DOHH2 (cell line): ENCODE results near the gene ZBTB16.

Experiments used
- H3F3A ChIP-seq: fragments of 200-600 bp; sonication (generic), shearing (Covaris generic); 2 replicates; pipeline ENCODE4 v1.6.0; 2016; ENCODE audit warnings: antibody characterized with exemption, mild to moderate bottlenecking; ENCODE audit not compliant: control insufficient read depth, insufficient read depth
- H3K27ac ChIP-seq: fragments of 200-600 bp; sonication (generic); 2 replicates; pipeline ENCODE4 v1.5.1; 2014; ENCODE audit warnings: low read depth, mild to moderate bottlenecking, low read length, moderate library complexity
- H3K27me3 ChIP-seq: fragments of 200-600 bp; sonication (generic); 2 replicates; pipeline ENCODE4 v1.6.1; 2014; ENCODE audit warnings: mild to moderate bottlenecking, low read length, mixed read lengths; ENCODE audit not compliant: control insufficient read depth
- H3K36me3 ChIP-seq: fragments of 200-600 bp; sonication (generic); 2 replicates; pipeline ENCODE4 v1.6.1; 2014; ENCODE audit warnings: mild to moderate bottlenecking, low read length, moderate library complexity, mixed read lengths; ENCODE audit not compliant: control insufficient read depth
- H3K4me1 ChIP-seq: fragments of 200-600 bp; sonication (generic); 2 replicates; pipeline ENCODE4 v1.6.1; 2014; ENCODE audit warnings: mild to moderate bottlenecking, low read length, mixed read lengths; ENCODE audit not compliant: control insufficient read depth
- H3K4me2 ChIP-seq: fragments of 200-600 bp; sonication (generic); 2 replicates; pipeline ENCODE4 v1.6.0; 2014; ENCODE audit warnings: mild to moderate bottlenecking, low read length, moderate library complexity
- H3K4me3 ChIP-seq: fragments of 200-600 bp; sonication (generic); 2 replicates; pipeline ENCODE4 v1.5.1; 2014; ENCODE audit warnings: mild to moderate bottlenecking, low read length, mixed read lengths
- H3K79me2 ChIP-seq: fragments of 200-600 bp; sonication (generic); 2 replicates; pipeline ENCODE4 v1.6.1; 2014; ENCODE audit warnings: mild to moderate bottlenecking, low read length, mixed read lengths; ENCODE audit not compliant: control insufficient read depth
- H3K9me2 ChIP-seq: fragments of 200-600 bp; sonication (generic); replicated peaks from 2 replicates; pipeline ENCODE4 v1.6.1; 2014; ENCODE audit warnings: mild to moderate bottlenecking, low read length, mixed read lengths; ENCODE audit not compliant: control insufficient read depth
- H3K9me3 ChIP-seq: fragments of 200-600 bp; sonication (generic); 2 replicates; pipeline ENCODE4 v1.6.1; 2014; ENCODE audit warnings: antibody characterized with exemption, low read length, mixed read lengths; ENCODE audit not compliant: control insufficient read depth, insufficient read depth
- H4K20me1 ChIP-seq: fragments of 200-600 bp; sonication (generic); 2 replicates; pipeline ENCODE4 v1.6.0; 2014; ENCODE audit warnings: low read depth, mild to moderate bottlenecking, antibody characterized with exemption, low read length, moderate library complexity; ENCODE audit not compliant: control insufficient read depth, insufficient read depth
- CTCF ChIP-seq: fragments of 200-600 bp; sonication (generic); IDR thresholded peaks from one replicate; pipeline ENCODE4 v1.5.1; 2014; ENCODE audit warnings: antibody characterized with exemption, mild to moderate bottlenecking, low read depth, low read length; ENCODE audit not compliant: poor library complexity, severe bottlenecking
- EZH2phosphoT487 ChIP-seq: fragments of 200-600 bp; sonication (generic); IDR thresholded peaks from 2 replicates; pipeline ENCODE4 v1.6.1; 2017; ENCODE audit warnings: borderline replicate concordance, mild to moderate bottlenecking, antibody characterized with exemption, low read length, moderate library complexity, mixed read lengths

Gene ZBTB16

GRCh38 chr11:114208377-114208776, 148.9 kb downstream of the ZBTB16 start:
- Histone ChIP-seq H3K9me2 (no peaks in the 10 kb centered on the region), H3F3A (no peaks in the 10 kb centered on the region), H3K4me3 (no peak overlapping the region), H3K4me1 (no peaks in the 10 kb centered on the region), H3K9me3 (no peaks in the 10 kb centered on the region), H3K27ac (no peak overlapping the region), H3K79me2 (no peaks in the 10 kb centered on the region), H3K27me3 (peaks cover 14% of the 10 kb centered on the region), H3K4me2 (no peak overlapping the region), H3K36me3 (no peaks in the 10 kb centered on the region), H4K20me1 (no peaks in the 10 kb centered on the region)
- no peak for TF ChIP-seq EZH2phosphoT487
- TF ChIP-seq CTCF, result no peak

- Histone ChIP-seq H3K9me3 (no peaks in the 10 kb centered on the region), H3F3A (no peaks in the 10 kb centered on the region), H3K27me3 (peaks cover 14% of the 10 kb centered on the region), H3K27ac (no peak overlapping the region), H3K36me3 (no peaks in the 10 kb centered on the region), H3K9me2 (no peaks in the 10 kb centered on the region), H3K79me2 (no peaks in the 10 kb centered on the region), H3K4me2 (no peak overlapping the region), H3K4me3 (no peak overlapping the region), H3K4me1 (no peaks in the 10 kb centered on the region), H4K20me1 (no peaks in the 10 kb centered on the region)
- no peak for TF ChIP-seq CTCF
- no peak for TF ChIP-seq EZH2phosphoT487
These were observed 149.8 kb downstream of the ZBTB16 start for GRCh38 chr11:114209343-114209742.

GRCh38 chr11:114209904-114210303, 150.4 kb downstream of the ZBTB16 start:
- Histone ChIP-seq H3K27me3 (peaks cover 10% of the 10 kb centered on the region), H3K27ac (no peak overlapping the region), H3K79me2 (no peaks in the 10 kb centered on the region), H3F3A (no peaks in the 10 kb centered on the region), H4K20me1 (no peaks in the 10 kb centered on the region), H3K4me2 (no peak overlapping the region), H3K9me2 (no peaks in the 10 kb centered on the region), H3K9me3 (no peaks in the 10 kb centered on the region), H3K36me3 (no peaks in the 10 kb centered on the region), H3K4me1 (no peaks in the 10 kb centered on the region), H3K4me3 (no peak overlapping the region)
- TF ChIP-seq EZH2phosphoT487 (no peak), CTCF (no peak)
